Thoracic aorta (tissue), 2 donors: Measurements from ENCODE around the gene ADRA1B. TPM values are rescaled to one million over a fixed set of nuclear protein-coding genes. Genes with fewer than 3 reads are reported as not detected.
"Not testable (repeated sequence)": the region's sequence is repeated elsewhere in the genome, so short reads cannot be mapped to it uniquely, and the experiment has no call there.

Experiments
- ATAC-seq: fragments of 150-250 bp; one replicate; pipeline ENCODE4 v1.8.0; 2017; ENCODE audit warnings: low read depth; ENCODE audit not compliant: insufficient number of reproducible peaks, low FRiP score
- DNase-seq: peaks from one replicate; pipeline ENCODE4 v3.0.0-alpha.2; 2020; ENCODE audit warnings: low spot score
- H3K27ac ChIP-seq, 2 donors: fragments of 200-600 bp; sonication (generic); 1 replicate in 1 of 2; 2 replicates in 1 of 2; pipeline ENCODE4 v1.5.1; 2016; ENCODE audit warnings: mild to moderate bottlenecking in 2 of 2, moderate library complexity in 2 of 2
- H3K27me3 ChIP-seq: fragments of 200-600 bp; sonication (generic); replicated peaks from 2 replicates; pipeline ENCODE4 v1.6.0; 2016; ENCODE audit warnings: mild to moderate bottlenecking; ENCODE audit not compliant: insufficient read depth
- H3K36me3 ChIP-seq: fragments of 200-600 bp; sonication (generic); one replicate; pipeline ENCODE4 v1.5.1; 2016
- H3K4me1 ChIP-seq, 2 donors: fragments of 200-600 bp; sonication (generic); 1 replicate in 1 of 2; 2 replicates in 1 of 2; pipeline versions ENCODE4 v1.5.1 to v1.6.0; 2016; ENCODE audit warnings: low read depth in 2 of 2, mild to moderate bottlenecking in 1 of 2; ENCODE audit not compliant: control insufficient read depth in 1 of 2
- H3K4me3 ChIP-seq: fragments of 200-600 bp; sonication (generic); 2 replicates; pipeline ENCODE4 v1.5.1; 2016; ENCODE audit warnings: mild to moderate bottlenecking
- H3K9me3 ChIP-seq: fragments of 200-600 bp; sonication (generic); 2 replicates; pipeline ENCODE4 v1.5.1; 2016
- total RNA-seq, 2 donors: library from RNA; depleted of rRNA; stranded (reverse); fragments of >200 nt; gene quantifications; one replicate each; pipeline versions ENCODE4 v1.1.0 to v1.2.3, GENCODE V29; 2016
- TF ChIP-seq, protein P1 (sequence below): fragments of 200-600 bp; sonication (generic); IDR thresholded peaks from one replicate; pipeline ENCODE4 v1.5.1; 2019; ENCODE audit warnings: antibody characterized with exemption

Gene ADRA1B
- total RNA-seq, 2 donors from 2014 or later, result 14.8 to 53.3 TPM

DNA sequence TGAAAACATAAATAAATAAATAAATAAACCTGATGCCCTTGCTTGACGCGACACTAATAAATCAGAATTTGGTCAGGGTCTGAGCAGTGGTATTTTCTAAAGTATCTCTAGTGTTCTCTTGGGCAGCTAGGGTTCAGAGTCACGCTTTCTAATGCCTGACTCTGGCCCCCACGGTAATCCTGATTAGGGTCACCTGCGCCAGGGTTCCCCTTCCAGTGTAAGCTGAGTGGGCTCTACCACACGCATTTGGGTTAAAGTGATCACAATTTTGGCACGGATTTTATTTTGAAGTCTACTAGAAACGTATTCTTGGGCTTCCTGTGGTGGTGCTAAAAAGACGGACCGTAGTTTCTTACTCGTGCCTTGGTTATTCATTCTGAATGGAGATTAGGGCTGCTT, 93.3 kb downstream of the ADRA1B start:
- no peaks in the 10 kb centered on the region for H3K27me3 ChIP-seq
- H3K36me3 ChIP-seq, result peaks cover 6% of the 10 kb centered on the region
- DNase-seq, result no peak
- H3K4me1 ChIP-seq, result peaks cover 21 to 22% of the 10 kb centered on the region in 2 donors
- TF ChIP-seq, protein P1, sequence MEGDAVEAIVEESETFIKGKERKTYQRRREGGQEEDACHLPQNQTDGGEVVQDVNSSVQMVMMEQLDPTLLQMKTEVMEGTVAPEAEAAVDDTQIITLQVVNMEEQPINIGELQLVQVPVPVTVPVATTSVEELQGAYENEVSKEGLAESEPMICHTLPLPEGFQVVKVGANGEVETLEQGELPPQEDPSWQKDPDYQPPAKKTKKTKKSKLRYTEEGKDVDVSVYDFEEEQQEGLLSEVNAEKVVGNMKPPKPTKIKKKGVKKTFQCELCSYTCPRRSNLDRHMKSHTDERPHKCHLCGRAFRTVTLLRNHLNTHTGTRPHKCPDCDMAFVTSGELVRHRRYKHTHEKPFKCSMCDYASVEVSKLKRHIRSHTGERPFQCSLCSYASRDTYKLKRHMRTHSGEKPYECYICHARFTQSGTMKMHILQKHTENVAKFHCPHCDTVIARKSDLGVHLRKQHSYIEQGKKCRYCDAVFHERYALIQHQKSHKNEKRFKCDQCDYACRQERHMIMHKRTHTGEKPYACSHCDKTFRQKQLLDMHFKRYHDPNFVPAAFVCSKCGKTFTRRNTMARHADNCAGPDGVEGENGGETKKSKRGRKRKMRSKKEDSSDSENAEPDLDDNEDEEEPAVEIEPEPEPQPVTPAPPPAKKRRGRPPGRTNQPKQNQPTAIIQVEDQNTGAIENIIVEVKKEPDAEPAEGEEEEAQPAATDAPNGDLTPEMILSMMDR, result no peak
- H3K9me3 ChIP-seq, result no peaks in the 10 kb centered on the region
- ATAC-seq, result no peak
- peak overlapping the region; percentile 72 to 73 for H3K27ac ChIP-seq
- peak overlapping the region; percentile 82 for H3K4me3 ChIP-seq

DNA sequence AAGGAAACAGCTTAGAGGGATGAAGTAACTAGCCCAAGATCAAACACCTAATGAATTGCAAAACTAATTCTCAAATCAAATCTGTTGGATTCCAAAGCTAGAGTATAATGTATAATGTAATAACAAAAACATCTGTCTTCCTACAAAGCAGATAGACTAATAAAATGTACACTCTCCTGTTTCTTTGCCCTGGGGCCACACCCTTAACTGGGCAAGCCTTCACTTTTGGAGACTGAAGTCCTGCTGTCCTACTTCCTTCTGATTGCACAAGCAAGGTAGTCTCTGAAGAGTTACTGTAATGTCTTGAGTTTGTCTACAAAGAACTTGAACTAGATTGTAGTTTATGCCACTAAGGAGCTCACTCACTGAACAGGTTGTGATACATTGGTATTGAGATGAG, 95.2 kb downstream of the ADRA1B start:
- ATAC-seq, result no peak
- no peaks in the 10 kb centered on the region for H3K9me3 ChIP-seq

DNA sequence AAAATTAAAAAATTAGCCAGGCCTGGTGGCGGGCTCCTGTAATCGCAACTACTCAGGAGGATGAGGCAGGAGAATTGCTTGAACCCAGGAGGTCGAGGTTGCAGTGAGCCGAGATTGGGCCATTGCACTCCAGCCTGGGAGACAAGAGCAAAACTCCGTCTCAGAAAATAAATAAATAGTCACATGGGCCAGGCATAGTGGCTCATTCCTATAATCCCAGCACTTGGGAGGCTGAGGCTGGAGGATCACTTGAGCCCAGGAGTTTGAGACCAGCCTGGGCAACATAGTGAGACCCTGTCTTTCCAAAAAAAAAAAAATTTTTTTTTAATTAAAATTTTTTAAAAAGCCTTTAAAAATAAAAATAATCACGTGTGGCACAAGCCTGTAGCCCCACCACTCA, 97.9 kb downstream of the ADRA1B start:
- not testable (repeated sequence) for H3K9me3 ChIP-seq, H3K4me3 ChIP-seq, DNase-seq, H3K27ac ChIP-seq, H3K27me3 ChIP-seq, H3K36me3 ChIP-seq, ATAC-seq
- peaks cover 18 to 22% of the 10 kb centered on the region in 2 donors for H3K4me1 ChIP-seq

More for the DNA sequence above, 95.2 kb downstream of the ADRA1B start:
- no peak overlapping the region for H3K27ac ChIP-seq
- peaks cover 21 to 22% of the 10 kb centered on the region in 2 donors for H3K4me1 ChIP-seq
- peaks cover 6% of the 10 kb centered on the region for H3K36me3 ChIP-seq
- no peak overlapping the region for H3K4me3 ChIP-seq
- no peaks in the 10 kb centered on the region for H3K27me3 ChIP-seq
- TF ChIP-seq, protein P1, result no peak
- DNase-seq, result no peak

DNA sequence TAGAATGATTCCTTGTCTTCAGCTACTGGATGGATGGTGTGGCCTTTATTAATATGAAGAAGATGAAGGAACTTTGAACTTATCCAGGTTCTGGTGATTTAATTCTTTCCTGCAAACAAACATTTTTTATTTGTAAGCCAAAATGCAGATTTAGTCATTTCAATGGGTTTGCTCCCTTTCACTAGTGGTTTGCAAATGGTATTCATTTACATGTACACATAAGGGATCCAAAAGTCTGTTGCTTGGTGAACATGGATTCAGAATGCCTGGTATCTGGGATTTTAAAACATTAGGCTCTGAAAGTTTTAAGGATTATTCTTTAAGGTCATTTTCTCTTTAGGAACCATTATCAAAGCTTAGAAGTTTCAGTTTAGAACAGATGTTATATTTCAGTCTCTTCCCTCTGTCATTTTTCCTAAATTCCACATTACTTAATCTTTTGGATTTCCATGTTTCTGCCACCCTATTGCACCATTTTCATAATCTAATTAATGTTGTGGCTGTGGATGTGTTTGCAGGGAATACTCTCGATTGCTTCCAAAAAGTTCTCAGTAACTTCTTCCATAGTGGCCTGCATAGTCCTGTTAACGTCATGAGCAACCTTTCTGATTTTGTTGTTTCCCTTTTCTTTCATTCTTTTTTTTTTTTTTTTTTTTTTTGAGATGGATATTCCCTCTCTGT, 102.8 kb downstream of the ADRA1B start:
- peaks cover 4 to 10% of the 10 kb centered on the region in 2 donors for H3K4me1 ChIP-seq
- H3K4me3 ChIP-seq, result no peak overlapping the region
- DNase-seq, result no peak
- TF ChIP-seq, protein P1, result no peak
- no peaks in the 10 kb centered on the region for H3K36me3 ChIP-seq
- ATAC-seq, result no peak
- no peaks in the 10 kb centered on the region for H3K27me3 ChIP-seq
- H3K27ac ChIP-seq, result no peak overlapping the region
- no peaks in the 10 kb centered on the region for H3K9me3 ChIP-seq

DNA sequence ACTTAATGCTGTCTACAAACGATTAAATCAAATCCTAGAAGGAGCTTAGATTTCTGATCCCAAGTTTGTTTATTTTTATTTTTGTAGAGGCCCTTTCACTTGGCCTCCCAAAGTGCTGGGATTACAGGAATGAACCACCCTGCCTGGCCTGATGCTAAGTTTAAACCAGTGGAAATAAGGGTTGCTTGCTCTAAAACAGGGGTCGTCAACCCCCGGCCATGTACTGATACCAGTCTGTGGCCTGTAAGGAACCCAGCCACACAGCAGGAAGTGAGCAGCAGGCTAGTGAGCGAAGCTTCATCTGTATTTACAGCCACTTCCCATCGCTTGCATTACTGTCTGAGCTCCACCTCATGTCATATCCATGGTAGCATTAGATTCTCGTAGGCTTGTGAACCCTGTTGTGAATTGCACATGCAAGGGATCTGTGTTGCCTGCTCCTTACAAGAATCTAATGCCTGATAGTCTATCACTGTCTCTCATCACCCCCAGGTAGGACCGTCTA, 104.0 kb downstream of the ADRA1B start:
- H3K27me3 ChIP-seq, result no peaks in the 10 kb centered on the region
- no peak overlapping the region for H3K4me3 ChIP-seq
- TF ChIP-seq, protein P1, result no peak
- no peak for ATAC-seq
- H3K27ac ChIP-seq, result no peak overlapping the region
- peaks cover 4 to 10% of the 10 kb centered on the region in 2 donors for H3K4me1 ChIP-seq
- DNase-seq, result no peak
- peaks cover 4% of the 10 kb centered on the region for H3K36me3 ChIP-seq
- H3K9me3 ChIP-seq, result no peaks in the 10 kb centered on the region
